ENCODE data around the gene ITLN1. TPM values are rescaled to one million over a fixed set of nuclear protein-coding genes. Genes with fewer than 3 reads are reported as not detected.

The ITLN1 gene
- total RNA-seq, 1 donor from 2014 or later = 2.2 TPM

DNA sequence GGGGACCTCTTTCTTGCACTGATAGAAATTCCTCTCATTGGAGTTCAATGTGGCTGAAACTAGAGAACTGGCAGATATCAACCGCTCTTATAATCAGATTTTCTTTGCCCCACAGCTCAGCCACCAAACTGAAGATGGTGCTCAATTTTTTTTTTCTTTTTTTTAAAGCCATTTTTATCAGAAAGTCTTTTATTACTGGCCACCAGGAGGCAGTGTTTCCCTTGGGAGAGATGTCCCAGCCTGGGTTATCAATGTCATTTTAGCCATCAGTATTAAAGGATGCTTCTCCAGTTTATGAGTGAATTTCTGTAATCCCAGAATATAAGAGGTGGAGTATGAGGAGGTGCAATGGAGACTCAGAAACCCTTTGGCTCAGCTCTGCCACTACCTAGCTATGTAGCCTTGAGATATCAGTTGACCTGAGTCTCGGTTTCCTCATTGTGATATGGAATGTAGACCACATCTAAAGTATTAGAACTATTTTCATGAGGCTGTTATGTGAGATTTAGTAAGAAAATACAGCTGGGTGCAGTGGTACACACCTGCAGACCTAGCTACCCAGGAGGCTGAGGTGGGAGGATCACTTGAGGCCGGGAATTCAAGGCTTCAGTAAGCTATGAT lies 49.9 kb downstream of the ITLN1 start:
- TF ChIP-seq, protein P1, sequence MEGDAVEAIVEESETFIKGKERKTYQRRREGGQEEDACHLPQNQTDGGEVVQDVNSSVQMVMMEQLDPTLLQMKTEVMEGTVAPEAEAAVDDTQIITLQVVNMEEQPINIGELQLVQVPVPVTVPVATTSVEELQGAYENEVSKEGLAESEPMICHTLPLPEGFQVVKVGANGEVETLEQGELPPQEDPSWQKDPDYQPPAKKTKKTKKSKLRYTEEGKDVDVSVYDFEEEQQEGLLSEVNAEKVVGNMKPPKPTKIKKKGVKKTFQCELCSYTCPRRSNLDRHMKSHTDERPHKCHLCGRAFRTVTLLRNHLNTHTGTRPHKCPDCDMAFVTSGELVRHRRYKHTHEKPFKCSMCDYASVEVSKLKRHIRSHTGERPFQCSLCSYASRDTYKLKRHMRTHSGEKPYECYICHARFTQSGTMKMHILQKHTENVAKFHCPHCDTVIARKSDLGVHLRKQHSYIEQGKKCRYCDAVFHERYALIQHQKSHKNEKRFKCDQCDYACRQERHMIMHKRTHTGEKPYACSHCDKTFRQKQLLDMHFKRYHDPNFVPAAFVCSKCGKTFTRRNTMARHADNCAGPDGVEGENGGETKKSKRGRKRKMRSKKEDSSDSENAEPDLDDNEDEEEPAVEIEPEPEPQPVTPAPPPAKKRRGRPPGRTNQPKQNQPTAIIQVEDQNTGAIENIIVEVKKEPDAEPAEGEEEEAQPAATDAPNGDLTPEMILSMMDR (IDR thresholded peaks at IDR 0.05) = peak; percentile 8 to 57 (median 35)
- no peak overlapping the region for H3K4me3 ChIP-seq
- H3K9me3 ChIP-seq = no peaks in the 10 kb centered on the region
- DNase-seq (ENCODE audit: low spot score in 2 of 2) = no peak
- no peaks in the 10 kb centered on the region for H3K27me3 ChIP-seq
- intact Hi-C loops (cut with DNase I) = loop anchor here (5.0 to 10.0 kb wide), 2 partner anchors 117 to 260 kb away; partner anchors contain the start of genes ITLN2 and KLHDC9
- no peaks in the 10 kb centered on the region for H3K4me1 ChIP-seq
- no peaks in the 10 kb centered on the region for H3K36me3 ChIP-seq
- no peak overlapping the region for H3K27ac ChIP-seq

DNA sequence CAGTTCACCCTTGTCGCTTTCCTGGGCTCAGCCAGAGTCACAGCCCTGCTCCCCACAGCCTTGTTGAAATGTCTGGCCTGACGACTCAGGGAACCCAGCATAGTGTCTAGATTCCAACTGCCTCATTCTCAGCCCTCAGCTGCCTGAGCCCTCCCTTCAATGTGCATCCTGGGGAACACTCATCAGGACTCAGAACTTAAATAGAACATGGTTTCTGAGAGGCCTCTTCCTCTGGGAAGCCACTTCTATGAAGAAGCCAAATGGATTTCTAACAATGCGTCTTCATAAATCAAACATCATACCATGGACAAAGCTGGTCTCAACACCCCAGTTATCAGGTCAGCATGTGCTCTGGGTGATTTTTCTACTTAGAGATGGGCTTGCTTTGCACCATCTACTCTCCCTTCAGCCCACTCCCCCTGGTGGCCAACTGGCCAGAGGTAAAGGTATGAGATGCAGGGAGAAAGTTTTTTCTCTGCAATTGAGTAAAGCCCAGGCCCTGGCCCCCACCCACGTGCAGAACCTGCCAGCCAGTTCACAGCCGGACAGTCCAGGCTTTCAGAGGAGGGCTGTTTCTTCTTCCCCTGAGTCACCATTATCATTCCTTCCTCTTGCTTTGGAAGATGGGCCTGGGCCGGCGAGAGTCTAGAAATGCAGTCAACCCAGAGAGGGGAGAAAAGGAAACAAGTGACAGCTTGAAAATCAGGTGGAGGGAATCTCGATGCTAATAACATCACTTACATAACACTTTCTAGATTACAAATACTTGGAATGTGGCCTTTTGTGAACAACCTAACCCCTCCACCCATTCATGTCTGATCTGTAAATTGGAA lies 54.4 kb downstream of the ITLN1 start:
- Histone ChIP-seq H3K4me1 (no peaks in the 10 kb centered on the region), H3K27me3 (no peaks in the 10 kb centered on the region), H3K36me3 (no peaks in the 10 kb centered on the region), H3K9me3 (no peaks in the 10 kb centered on the region), H3K4me3 (no peak overlapping the region), H3K27ac (no peak overlapping the region)
- TF ChIP-seq, protein P1 (IDR thresholded peaks at IDR 0.05) = peak in 2 of 3 experiments; percentile 10 to 32
- DNase-seq (ENCODE audit: low spot score in 2 of 2) = peak in 1 of 2 donors; percentile 69
- intact Hi-C loops (cut with DNase I) = loop anchor here (10.0 kb wide), 1 partner anchor 264 kb away; the partner anchor contains the start of gene KLHDC9

DNA sequence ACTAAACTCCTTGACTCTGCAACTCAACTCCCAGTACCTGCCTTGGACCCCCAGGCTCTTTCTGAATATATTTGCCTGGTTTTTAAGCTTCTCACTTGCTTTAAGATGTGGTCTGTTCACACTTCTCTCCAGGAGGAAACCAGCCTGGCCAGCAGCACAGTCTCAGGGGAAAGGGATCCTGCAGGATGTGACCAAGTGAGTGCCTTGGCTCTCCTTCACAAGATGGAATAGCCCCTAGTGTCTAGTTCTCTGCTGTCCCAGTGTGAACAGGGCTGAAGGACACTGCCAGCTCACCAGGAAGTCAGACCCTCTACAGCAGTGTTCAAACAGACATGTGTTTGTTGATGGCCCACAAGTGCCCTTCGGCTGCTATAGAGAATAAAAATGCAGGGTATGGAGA lies 55.2 kb downstream of the ITLN1 start:
- H3K27ac ChIP-seq = no peak overlapping the region
- TF ChIP-seq, protein P1 (IDR thresholded peaks at IDR 0.05) = no peak
- H3K4me3 ChIP-seq = no peak overlapping the region
- H3K27me3 ChIP-seq = no peaks in the 10 kb centered on the region
- intact Hi-C loops (cut with DNase I) = loop anchor here (10.0 kb wide), 1 partner anchor 265 kb away; the partner anchor contains the start of gene KLHDC9
- no peaks in the 10 kb centered on the region for H3K36me3 ChIP-seq
- DNase-seq (ENCODE audit: low spot score in 2 of 2) = no peak
- no peaks in the 10 kb centered on the region for H3K4me1 ChIP-seq
- H3K9me3 ChIP-seq = no peaks in the 10 kb centered on the region

DNA sequence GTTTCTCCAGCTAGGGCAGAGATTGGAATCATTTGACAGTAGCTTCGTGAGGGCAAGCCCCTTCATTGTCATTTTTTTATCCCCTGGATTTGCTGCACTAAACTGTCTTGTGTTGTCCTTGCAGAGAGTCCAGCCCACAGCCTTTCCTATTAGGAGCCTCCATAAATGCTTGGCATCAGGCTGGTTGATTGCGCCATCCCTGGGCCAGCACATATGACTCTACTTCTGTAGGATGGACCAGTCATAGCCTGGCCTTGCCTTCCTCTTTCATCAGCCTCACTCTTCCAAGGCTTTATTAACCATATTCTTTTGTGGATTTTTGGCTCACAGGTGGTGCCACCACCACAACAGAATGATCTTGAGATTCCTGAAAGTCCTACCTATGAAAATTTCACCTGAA lies 57.6 kb downstream of the ITLN1 start:
- H3K9me3 ChIP-seq = no peaks in the 10 kb centered on the region
- H3K27ac ChIP-seq = no peak overlapping the region
- TF ChIP-seq, protein P1 (IDR thresholded peaks at IDR 0.05) = no peak
- no peak for DNase-seq (ENCODE audit: low spot score in 2 of 2)
- H3K4me3 ChIP-seq = no peak overlapping the region
- no peaks in the 10 kb centered on the region for H3K4me1 ChIP-seq
- intact Hi-C loops (cut with DNase I) = no loop called here
- no peaks in the 10 kb centered on the region for H3K36me3 ChIP-seq
- H3K27me3 ChIP-seq = no peaks in the 10 kb centered on the region

DNA sequence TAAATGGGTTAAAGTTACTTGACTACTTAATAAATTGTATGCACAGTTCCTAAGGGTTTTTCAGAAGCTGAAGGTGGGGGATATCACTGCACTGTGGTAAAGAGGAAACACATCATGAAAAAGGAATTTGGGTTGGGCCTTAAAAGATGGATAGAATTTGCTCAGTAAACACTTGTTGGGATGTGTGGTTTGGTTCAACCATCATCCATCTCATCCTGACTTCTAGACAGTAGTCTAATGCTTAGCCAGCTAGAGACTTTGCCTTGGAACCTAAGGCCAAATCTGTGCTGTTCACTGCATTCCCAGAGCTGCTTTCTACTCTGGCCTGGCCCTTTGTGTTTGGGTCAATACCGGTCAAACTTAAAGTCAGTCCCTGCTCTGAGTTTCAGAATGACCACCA lies 58.4 kb downstream of the ITLN1 start:
- no peak overlapping the region for H3K4me3 ChIP-seq
- intact Hi-C loops (cut with DNase I) = no loop called here

More for the DNA sequence above, 58.4 kb downstream of the ITLN1 start:
- no peaks in the 10 kb centered on the region for H3K36me3 ChIP-seq
- DNase-seq (ENCODE audit: low spot score in 2 of 2) = no peak
- H3K9me3 ChIP-seq = no peaks in the 10 kb centered on the region
- no peaks in the 10 kb centered on the region for H3K4me1 ChIP-seq
- TF ChIP-seq, protein P1 (IDR thresholded peaks at IDR 0.05) = no peak
- H3K27ac ChIP-seq = no peak overlapping the region
- H3K27me3 ChIP-seq = no peaks in the 10 kb centered on the region

Other genes starting within 250 kb of the ITLN1 start
- not detected for gene SLAMF1, start 238.1 kb downstream of the ITLN1 start, total RNA-seq
- not detected for gene CD48, start 173.4 kb downstream of the ITLN1 start, total RNA-seq
- gene SLAMF7, start 145.9 kb downstream of the ITLN1 start, total RNA-seq = not detected
- 0.11 TPM for gene LY9, start 89.0 kb downstream of the ITLN1 start, total RNA-seq
- not detected for gene CD244, start 22.3 kb downstream of the ITLN1 start, total RNA-seq
- gene ITLN2, start 69.6 kb upstream of the ITLN1 start, total RNA-seq = not detected
- 19.9 TPM for gene F11R, start 136.0 kb upstream of the ITLN1 start, total RNA-seq
- not detected for gene TSTD1, start 153.8 kb upstream of the ITLN1 start, total RNA-seq
- gene USF1, start 160.8 kb upstream of the ITLN1 start, total RNA-seq = 68.5 TPM
- gene ARHGAP30, start 184.7 kb upstream of the ITLN1 start, total RNA-seq = 14.7 TPM
- gene NECTIN4, start 204.4 kb upstream of the ITLN1 start, total RNA-seq = not detected
- gene KLHDC9, start 213.2 kb upstream of the ITLN1 start, total RNA-seq = 0.32 TPM
- gene PFDN2, start 232.9 kb upstream of the ITLN1 start, total RNA-seq = 16.3 TPM
- 44.9 TPM for gene NIT1, start 232.9 kb upstream of the ITLN1 start, total RNA-seq
- gene DEDD, start 247.5 kb upstream of the ITLN1 start, total RNA-seq = 27.8 TPM